HL-60 (cell line): ENCODE results near the gene CEP135.

Experiments
- DNase-seq, 2 experiments: peaks; one replicate each; pipeline ENCODE4 v3.0.0-alpha.2; 2010 to 2020; ENCODE audit warnings: low read depth in 1 of 2, low spot score in 1 of 2
- H3K27ac ChIP-seq: fragments of 250-450 bp; sonication (Bioruptor Pico); replicated peaks from 2 replicates; pipeline ENCODE4 v1.5.1; 2020; ENCODE audit warnings: mild to moderate bottlenecking, moderate library complexity
- H3K27me3 ChIP-seq: fragments of 250-450 bp; sonication (Bioruptor Pico); 2 replicates; pipeline ENCODE4 v1.5.1; 2021; ENCODE audit warnings: mild to moderate bottlenecking, moderate library complexity; ENCODE audit not compliant: insufficient read depth, poor library complexity, severe bottlenecking
- H3K4me3 ChIP-seq: replicated peaks from 2 replicates; pipeline ENCODE4 v1.5.1; 2011; ENCODE audit warnings: mild to moderate bottlenecking, control low read depth, low read length; ENCODE audit not compliant: insufficient read depth
- CTCF ChIP-seq: IDR thresholded peaks from one replicate; pipeline ENCODE4 v1.5.1; 2011; ENCODE audit warnings: low read length, control low read depth, inconsistent platforms; ENCODE audit not compliant: insufficient read depth
- GABPA ChIP-seq: IDR thresholded peaks from 2 replicates; pipeline ENCODE4 v1.6.1; 2012; ENCODE audit warnings: low read depth
- POLR2AphosphoS5 ChIP-seq: IDR thresholded peaks from 2 replicates; pipeline ENCODE4 v1.6.1; 2012; ENCODE audit warnings: low read depth
- REST ChIP-seq: IDR thresholded peaks from 2 replicates; pipeline ENCODE4 v1.6.1; 2012; ENCODE audit warnings: low read depth; ENCODE audit not compliant: insufficient replicate concordance
- SPI1 ChIP-seq: IDR thresholded peaks from 2 replicates; pipeline ENCODE4 v1.6.1; 2012; ENCODE audit warnings: low read depth, mild to moderate bottlenecking, borderline replicate concordance

Gene CEP135

GRCh38 chr4:56058555-56058954 lies 109.8 kb downstream of the CEP135 start:
- Histone ChIP-seq H3K27ac (no peak overlapping the region), H3K4me3 (no peak overlapping the region), H3K27me3 (no peaks in the 10 kb centered on the region)
- TF ChIP-seq SPI1 = no peak
- TF ChIP-seq GABPA = no peak
- no peak for TF ChIP-seq POLR2AphosphoS5
- no peak for TF ChIP-seq CTCF
- TF ChIP-seq REST = no peak
- DNase-seq = no peak

- TF ChIP-seq SPI1 = peak; percentile 24; the same call in 1 of the 2 replicates
- TF ChIP-seq REST = no peak
- no peak for DNase-seq
- H3K27ac ChIP-seq = no peak overlapping the region
Observed at GRCh38 chr4:56060036-56060435, 111.3 kb downstream of the CEP135 start.

GRCh38 chr4:56062106-56062505 lies 113.4 kb downstream of the CEP135 start:
- no peak overlapping the region for H3K27ac ChIP-seq
- H3K27me3 ChIP-seq = no peaks in the 10 kb centered on the region
- DNase-seq = no peak
- no peak overlapping the region for H3K4me3 ChIP-seq
- TF ChIP-seq SPI1 = no peak
- no peak for TF ChIP-seq GABPA
- TF ChIP-seq REST = no peak
- TF ChIP-seq POLR2AphosphoS5 = no peak
- TF ChIP-seq CTCF = no peak

More at GRCh38 chr4:56060036-56060435, 111.3 kb downstream of the CEP135 start:
- Histone ChIP-seq H3K4me3 (no peak overlapping the region), H3K27me3 (no peaks in the 10 kb centered on the region)
